Measurements from ENCODE around the gene ZNF337. TPM values are rescaled to one million over a fixed set of nuclear protein-coding genes. Genes with fewer than 3 reads are reported as not detected.

ZNF337 gene
- total RNA-seq, 1 experiment from 2014 or later = 11.4 TPM

DNA sequence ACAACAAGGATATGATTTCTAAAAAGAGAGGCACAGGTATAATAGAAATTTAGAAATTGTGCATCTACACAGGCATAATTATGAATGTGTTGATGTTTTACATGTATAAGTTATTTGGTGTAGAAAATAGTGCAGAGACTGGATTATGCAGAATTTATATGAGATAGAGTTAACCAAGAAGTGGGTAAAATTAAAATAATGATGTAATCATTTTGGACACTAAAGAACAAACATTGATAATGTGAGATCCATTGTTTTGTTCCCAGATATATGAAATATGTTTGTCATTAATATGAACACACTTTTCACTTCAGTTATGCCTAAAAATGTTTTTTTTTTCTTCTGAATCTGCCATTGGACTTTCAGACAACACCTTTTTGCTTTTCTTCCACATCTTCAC is 37.2 kb upstream of the ZNF337 start:
- no peaks in the 10 kb centered on the region for H3K9me3 ChIP-seq (ENCODE audit: control insufficient read depth in 1 of 2, insufficient read depth in 1 of 2, low read depth in 1 of 2, low read length in 2 of 2)
- ATAC-seq (no peak), DNase-seq (ENCODE audit: low read depth, low spot score) (no peak)
- no peaks in the 10 kb centered on the region for H3K4me1 ChIP-seq (ENCODE audit: control insufficient read depth in 1 of 2, insufficient read depth in 2 of 2, low read length in 2 of 2)
- POLR2A ChIA-PET = no interaction called here
- no TSS peak for BruUV-seq (replicated peaks)
- no peak for TF ChIP-seq EZH2phosphoT487 (IDR thresholded peaks at IDR 0.05; ENCODE audit: borderline replicate concordance)
- no peak for TF ChIP-seq SP1 (IDR thresholded peaks at IDR 0.05; ENCODE audit: low read depth)
- TF ChIP-seq RAD21 (IDR thresholded peaks at IDR 0.05; ENCODE audit: low read depth) = no peak
- no peak for TF ChIP-seq JUND (IDR thresholded peaks at IDR 0.05)
- TF ChIP-seq, protein P1, sequence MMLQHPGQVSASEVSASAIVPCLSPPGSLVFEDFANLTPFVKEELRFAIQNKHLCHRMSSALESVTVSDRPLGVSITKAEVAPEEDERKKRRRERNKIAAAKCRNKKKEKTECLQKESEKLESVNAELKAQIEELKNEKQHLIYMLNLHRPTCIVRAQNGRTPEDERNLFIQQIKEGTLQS (IDR thresholded peaks at IDR 0.05) = no peak
- no peak for TF ChIP-seq EZH2 (IDR thresholded peaks at IDR 0.05)
- no peak for TF ChIP-seq ZBTB33 (IDR thresholded peaks at IDR 0.05; ENCODE audit: extremely low read depth, insufficient replicate concordance, low read length)
- no peak for TF ChIP-seq POLR2AphosphoS5 (IDR thresholded peaks at IDR 0.05; ENCODE audit: low read depth, low read length)
- TF ChIP-seq POLR2A (IDR thresholded peaks at IDR 0.05; ENCODE audit: borderline replicate concordance, extremely low read depth, insufficient read depth, insufficient read length) = no peak
- no peak for TF ChIP-seq ELF1 (IDR thresholded peaks at IDR 0.05; ENCODE audit: borderline replicate concordance, low read depth)
- TF ChIP-seq CEBPB (IDR thresholded peaks at IDR 0.05; ENCODE audit: low read depth) = no peak
- intact Hi-C loops (cut with micrococcal nuclease) = no loop called here
- H2AFZ ChIP-seq (ENCODE audit: low read depth, low read length, poor library complexity, severe bottlenecking) = no peak overlapping the region
- H3K27ac ChIP-seq (ENCODE audit: low read depth, low read length) = no peak overlapping the region
- H3K36me3 ChIP-seq (ENCODE audit: control insufficient read depth in 1 of 2, insufficient read depth in 2 of 2, low read length in 2 of 2) = no peaks in the 10 kb centered on the region
- RAD21 ChIA-PET (ENCODE audit: low non-redundant PET in 1 of 2, low total read pairs in 2 of 2, uncharacterized antibody in 2 of 2, unreplicated experiment in 2 of 2) = no interaction called here
- no peak overlapping the region for H3K4me2 ChIP-seq (ENCODE audit: low read length)
- no peak overlapping the region for H3K4me3 ChIP-seq (replicated peaks in 1 of 2; ENCODE audit: low read depth in 1 of 2, low read length in 2 of 2)
- H3K9me2 ChIP-seq (ENCODE audit: insufficient read depth) = no peaks in the 10 kb centered on the region
- no peaks in the 10 kb centered on the region for H3K79me2 ChIP-seq (ENCODE audit: insufficient read depth, low read length)
- H3K27me3 ChIP-seq (ENCODE audit: insufficient read depth, low read length) = no peaks in the 10 kb centered on the region
- no peak overlapping the region for H3K9ac ChIP-seq (ENCODE audit: low read length)
- H4K20me1 ChIP-seq (ENCODE audit: insufficient read depth) = no peaks in the 10 kb centered on the region
- CTCF ChIA-PET = no interaction called here
